Peyer's patch (tissue), 4 donors: ENCODE data around the gene STEAP3.

Experiments used
- POLR2A ChIP-seq, 2 donors: fragments of 450-650 bp; IDR thresholded peaks; one replicate each; pipeline ENCODE4 v1.5.1; 2017; ENCODE audit warnings: antibody characterized with exemption in 2 of 2, mild to moderate bottlenecking in 2 of 2, moderate library complexity in 2 of 2
- TF ChIP-seq, protein P1 (sequence below), 6 experiments: fragments of 450-650 bp in 4 of 6; fragments of 200-600 bp in 2 of 6; sonication (generic) in 1 of 6; IDR thresholded peaks; one replicate each; pipeline ENCODE4 v1.5.1; 2017 to 2019; ENCODE audit warnings: antibody characterized with exemption in 6 of 6, mild to moderate bottlenecking in 3 of 6, moderate library complexity in 1 of 6

DNA sequence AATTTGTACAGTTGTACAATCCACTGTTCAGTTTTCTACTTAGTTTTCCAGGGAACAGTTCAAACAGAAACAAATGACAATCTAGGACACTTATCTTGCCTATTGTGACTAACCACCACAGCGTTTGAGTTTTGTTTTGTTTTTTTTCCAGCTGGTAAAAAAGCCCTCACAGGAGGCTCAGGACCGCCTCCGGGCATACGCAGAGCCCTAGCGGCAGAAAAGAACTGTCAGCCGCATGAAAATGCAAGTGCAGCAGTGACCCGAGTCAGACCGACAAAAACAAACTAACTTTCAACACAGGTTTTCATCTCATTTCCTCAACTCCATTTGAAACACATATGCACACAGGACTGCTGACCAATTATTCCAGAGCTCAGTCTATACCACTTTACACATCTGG, 68.6 kb downstream of the STEAP3 start:
- TF ChIP-seq, protein P1, sequence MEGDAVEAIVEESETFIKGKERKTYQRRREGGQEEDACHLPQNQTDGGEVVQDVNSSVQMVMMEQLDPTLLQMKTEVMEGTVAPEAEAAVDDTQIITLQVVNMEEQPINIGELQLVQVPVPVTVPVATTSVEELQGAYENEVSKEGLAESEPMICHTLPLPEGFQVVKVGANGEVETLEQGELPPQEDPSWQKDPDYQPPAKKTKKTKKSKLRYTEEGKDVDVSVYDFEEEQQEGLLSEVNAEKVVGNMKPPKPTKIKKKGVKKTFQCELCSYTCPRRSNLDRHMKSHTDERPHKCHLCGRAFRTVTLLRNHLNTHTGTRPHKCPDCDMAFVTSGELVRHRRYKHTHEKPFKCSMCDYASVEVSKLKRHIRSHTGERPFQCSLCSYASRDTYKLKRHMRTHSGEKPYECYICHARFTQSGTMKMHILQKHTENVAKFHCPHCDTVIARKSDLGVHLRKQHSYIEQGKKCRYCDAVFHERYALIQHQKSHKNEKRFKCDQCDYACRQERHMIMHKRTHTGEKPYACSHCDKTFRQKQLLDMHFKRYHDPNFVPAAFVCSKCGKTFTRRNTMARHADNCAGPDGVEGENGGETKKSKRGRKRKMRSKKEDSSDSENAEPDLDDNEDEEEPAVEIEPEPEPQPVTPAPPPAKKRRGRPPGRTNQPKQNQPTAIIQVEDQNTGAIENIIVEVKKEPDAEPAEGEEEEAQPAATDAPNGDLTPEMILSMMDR (IDR thresholded peaks at IDR 0.05): no peak
- no peak for TF ChIP-seq POLR2A (IDR thresholded peaks at IDR 0.05)
